ENCODE measurements around the gene LRRC4C.

GRCh38 chr11:40100781-40101180 lies 1358.7 kb downstream of the LRRC4C start:
- no peak for TF ChIP-seq CTCF (IDR thresholded peaks at IDR 0.05)
- TF ChIP-seq POLR2A (IDR thresholded peaks at IDR 0.05) = no peak
